IPS-NIHi11 (cell line): ENCODE results near the gene ITK.

ENCODE experiments used
- DNase-seq: peaks from one replicate; pipeline ENCODE4 v3.0.0; 2012; ENCODE audit warnings: mixed read lengths, low spot score

The ITK gene

DNA sequence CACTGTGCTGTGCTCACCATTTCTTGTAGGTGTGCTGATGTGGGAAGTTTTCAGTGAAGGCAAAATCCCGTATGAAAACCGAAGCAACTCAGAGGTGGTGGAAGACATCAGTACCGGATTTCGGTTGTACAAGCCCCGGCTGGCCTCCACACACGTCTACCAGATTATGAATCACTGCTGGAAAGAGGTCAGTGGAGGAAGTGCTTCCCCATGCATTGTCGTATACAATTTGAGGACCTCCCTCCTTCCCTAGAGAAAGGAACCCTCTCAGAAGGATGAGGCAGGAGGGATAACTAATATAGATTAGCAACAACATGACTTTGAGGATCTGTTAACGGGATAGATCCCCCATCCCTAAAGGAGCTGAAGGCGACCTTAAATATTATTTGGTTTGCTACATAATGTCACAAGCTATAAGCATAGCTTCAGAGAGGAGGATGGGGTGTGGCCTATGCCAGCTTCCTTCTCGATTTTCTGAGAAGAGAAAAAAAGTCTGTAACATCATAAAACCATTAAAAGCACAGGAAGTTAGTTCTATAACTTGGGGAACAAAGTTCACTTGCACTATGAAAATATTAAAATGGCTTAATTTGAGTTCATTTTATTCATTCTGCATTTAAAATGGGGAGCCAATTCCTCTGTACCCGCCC lies 68.3 kb downstream of the ITK start:
- no peak for DNase-seq

DNA sequence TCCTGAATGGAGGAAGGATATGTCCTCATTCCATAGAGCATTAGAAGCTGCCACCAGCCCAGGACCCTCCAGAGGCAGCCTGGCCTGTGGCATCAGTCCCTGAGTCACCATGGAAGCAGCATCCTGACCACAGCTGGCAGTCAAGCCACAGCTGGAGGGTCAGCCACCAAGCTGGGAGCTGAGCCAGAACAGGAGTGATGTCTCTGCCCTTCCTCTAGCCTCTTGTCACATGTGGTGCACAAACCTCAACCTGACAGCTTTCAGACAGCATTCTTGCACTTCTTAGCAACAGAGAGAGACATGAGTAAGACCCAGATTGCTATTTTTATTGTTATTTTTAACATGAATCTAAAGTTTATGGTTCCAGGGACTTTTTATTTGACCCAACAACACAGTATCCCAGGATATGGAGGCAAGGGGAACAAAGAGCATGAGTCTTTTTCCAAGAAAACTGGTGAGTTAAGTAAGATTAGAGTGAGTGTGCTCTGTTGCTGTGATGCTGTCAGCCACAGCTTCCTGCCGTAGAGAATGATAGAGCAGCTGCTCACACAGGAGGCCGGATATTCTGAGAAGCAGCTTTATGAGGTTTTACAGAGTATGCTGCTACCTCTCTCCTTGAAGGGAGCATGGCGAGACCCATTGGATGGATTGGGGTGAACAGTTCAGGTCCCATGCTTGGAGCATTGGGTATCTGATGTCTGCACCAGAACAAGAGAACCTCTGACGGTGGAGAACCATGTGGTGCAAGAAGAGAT lies 72.2 kb downstream of the ITK start:
- no peak for DNase-seq

DNA sequence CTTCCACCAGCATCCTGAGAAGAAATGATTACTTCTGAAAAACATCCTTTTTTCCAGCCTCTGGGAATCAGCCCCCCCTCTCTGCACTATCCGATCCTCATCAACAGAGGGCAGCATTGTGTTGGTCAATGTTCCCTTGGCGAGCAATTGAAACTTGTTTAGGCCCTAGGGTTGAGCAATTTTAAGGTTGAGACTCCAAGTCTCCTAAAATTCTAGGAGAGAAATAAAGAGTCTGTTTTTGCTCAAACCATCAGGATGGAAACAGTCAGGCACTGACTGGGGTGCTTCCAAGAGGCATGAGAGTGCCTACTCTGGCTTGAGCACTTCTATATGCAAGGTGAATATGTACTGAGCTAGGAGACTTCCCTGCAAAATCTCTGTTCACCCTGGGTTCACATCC lies 72.9 kb downstream of the ITK start:
- peak; percentile 72 for DNase-seq

DNA sequence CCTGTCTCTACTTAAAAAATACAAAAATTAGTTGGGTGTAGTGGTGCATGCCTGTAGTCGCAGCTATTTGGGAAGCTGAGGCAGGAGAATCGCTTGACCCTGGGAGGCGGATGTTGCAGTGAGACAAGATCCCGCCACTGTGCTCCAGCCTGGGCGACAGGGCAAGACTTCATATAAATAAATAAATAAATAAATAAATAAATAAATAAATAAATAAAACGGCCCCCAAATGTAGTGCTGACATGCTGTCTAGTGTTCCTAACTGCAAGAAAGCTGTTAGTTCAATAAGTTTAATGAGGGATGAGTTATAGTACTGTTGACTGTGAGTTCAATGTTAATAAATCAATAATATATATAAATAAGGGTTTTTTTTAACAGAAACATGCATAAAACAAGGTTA lies 77.8 kb downstream of the ITK start:
- DNase-seq = no peak

DNA sequence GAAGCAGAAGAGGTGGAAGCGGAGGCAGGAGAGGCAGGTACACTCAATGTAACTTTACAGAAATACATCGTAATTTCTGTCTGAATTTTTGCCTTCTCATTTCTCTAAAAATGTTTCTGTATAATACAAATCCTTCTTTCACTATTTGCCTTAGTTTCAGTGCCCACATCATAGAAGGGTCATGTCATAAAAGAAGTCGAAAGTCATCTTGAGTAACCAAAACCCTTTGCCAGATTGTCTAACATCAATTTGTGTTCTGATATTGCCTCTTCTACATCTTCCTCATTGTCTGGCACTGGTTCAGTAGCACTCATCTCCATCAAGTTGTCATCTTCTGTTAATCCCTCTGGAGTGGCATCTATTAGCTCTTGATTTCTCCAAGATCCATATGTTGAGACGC lies 79.1 kb downstream of the ITK start:
- no peak for DNase-seq

DNA sequence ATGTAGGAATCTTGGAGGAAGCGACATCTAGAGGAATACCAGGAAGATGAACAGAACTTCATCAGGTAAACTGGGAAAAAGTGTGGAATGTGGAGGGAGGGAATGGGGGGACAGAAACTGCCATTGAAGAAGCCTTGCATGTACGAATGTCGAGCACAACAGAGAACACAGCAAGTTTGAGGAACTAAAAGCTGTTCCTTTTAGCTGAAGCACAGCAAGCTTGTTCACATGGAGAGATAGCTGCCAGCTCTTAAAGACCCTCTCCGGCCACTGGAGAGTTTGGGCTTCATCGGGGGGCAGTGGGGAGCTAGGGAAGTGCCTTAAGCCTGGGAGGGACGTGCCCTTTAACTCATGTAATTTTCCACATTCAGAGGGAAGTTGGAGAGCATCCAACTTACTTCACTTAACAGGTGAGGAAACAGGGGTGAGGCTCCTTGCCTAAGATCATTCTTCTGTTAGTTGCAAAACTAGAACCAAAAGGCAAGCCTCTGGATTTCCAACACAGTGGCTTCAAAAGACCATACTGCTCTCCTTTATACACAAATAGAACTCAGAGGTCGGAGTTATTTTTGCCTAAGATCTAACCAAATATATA lies 83.0 kb downstream of the ITK start:
- no peak for DNase-seq

DNA sequence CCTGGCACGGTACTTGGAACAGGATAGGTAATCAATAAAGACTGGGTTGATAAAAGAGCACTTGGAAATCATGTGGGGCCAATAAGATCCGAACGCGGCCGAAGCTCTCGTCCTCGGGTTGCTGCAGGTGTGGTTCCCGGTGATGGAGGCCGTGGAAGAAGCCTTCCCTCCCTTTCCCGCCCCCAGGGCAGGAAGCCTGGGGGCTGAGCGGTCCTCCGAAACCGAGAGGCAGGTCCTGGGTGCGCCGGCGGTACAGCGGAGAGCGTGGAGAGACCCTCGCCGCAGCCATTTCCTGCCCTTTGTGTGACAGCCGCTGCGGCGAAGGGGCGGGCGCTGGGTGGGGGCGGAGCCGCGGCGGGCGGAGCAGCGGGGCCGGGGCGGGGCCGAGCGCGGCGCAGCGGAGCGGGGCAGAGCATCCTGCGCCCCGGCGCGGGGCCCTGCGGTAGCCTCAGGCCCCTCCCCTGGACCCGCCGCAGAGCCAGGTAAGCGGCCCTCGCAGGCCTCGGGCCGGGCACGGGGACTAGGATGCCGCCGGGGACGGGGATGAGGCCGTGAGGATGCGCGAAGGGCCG lies 85.2 kb downstream of the ITK start, which contains the start of gene CYFIP2:
CYFIP2 (plus strand) TSS at position 410 of the 572 bp plus-strand sequence. CDS start 19,239 bp downstream, outside the sequence.
- peak; percentile 94 for DNase-seq

DNA sequence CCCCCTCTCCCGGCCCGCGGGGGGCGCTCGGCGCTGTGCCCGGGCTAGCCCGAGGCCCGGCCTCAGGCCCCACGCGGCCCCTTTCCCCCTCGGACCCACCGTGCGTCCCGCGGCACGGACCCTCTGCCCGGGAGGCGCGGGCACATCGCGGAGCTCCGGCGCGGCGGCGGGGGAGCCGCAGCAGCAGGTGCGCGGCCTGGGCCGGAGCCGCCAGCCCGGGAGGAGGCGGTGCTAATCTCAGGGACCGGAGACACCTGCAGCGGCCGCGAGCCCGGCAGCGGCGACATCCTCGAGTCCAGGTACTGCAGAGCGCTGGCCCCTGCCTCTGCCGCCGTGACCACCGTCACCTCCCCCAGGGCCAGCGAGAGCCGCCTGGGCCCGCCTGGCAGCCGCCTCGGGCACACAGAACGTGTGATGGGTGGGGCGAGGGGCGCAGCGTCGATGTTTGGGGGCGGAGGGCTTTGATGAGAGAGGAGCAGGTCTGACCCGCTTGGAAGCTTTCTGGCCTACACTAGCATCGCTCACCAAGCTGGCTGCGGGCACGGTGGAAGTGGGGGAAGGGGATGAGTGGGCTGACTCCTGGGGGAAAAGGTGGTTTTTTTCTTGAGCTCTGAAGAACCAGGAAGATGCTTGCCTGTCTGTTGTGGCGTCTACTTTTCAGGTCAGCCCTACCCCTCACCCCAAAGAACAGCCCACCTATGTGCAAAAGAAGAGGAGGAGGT lies 85.8 kb downstream of the ITK start:
- DNase-seq = peak; percentile 69

DNA sequence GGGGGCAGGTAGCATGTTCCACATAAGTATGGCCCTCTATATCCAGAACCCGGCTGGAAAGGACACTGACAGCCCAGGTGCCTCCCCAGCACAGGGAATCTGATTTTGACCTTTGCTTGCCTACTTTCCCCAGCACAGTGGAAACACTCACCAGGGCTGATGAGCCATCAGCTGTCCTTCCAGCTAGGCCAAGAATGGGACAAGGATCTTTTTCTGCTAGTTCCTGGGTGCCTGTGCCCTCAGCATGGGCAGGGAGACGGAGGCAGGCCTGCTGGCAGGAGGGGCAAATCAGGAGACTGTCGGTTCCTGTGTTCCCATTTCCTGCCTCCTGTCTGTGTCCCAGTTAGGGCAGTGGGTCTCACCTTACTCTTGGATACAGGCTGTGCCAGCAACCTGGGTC lies 86.4 kb downstream of the ITK start:
- no peak for DNase-seq

DNA sequence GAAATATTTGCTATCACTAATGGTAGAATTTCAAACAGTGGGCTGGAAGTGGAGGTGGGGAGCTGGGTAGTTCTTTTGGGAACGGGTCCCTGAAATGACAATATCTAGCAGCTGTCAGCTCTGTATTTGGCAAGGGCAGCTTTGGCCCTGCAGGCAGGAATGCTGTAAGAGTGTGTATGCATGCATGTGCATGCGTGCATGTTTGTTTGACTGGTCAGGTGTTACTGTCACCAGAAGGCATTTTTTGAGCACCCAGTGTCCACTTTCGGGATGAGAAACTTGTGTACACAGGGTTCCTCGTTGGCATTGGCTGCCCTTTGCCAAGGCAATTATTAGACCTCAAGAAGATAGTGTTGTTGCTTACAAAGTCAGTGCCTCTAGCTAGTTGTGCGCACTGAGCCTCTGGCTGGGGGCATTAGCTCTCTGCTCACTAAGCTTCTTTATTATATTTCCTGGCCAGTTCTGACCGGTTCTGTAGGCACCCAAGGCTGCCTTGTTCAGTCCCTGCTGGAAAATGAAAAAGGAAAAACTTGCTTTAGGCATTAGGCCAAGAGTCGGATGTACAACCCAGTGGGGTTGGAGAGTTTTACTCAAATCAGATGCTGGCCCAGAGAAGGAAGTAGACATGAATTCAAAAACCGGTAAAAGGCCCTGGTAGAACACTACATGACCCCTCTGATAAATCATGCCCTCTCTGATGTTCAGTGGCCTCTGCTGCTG lies 87.3 kb downstream of the ITK start:
- DNase-seq = no peak

DNA sequence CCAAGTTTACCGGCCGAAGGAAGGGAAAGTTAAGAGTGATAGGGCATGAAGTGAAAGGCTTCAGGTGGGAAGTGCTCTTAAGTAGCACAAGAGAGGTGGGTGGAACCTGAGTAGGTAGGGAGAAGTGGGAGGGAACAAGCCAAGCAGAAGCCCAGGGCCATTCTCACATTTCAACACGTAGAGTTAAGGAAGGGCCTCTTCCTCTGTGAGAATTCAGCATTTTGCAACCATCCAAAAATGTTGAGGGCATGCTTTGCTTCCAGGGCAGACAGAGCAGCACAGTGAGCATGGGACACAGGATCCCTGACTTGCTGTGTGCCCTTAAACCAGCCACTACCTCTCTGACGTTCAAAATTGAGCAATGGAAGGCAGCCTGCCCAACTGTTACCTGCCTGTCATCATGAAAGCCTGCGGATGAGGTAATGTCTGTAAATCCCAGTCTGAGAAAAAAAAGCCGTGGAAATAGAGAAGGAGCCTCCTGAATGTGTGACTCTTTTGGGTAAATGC lies 88.6 kb downstream of the ITK start:
- DNase-seq = peak; percentile 58

DNA sequence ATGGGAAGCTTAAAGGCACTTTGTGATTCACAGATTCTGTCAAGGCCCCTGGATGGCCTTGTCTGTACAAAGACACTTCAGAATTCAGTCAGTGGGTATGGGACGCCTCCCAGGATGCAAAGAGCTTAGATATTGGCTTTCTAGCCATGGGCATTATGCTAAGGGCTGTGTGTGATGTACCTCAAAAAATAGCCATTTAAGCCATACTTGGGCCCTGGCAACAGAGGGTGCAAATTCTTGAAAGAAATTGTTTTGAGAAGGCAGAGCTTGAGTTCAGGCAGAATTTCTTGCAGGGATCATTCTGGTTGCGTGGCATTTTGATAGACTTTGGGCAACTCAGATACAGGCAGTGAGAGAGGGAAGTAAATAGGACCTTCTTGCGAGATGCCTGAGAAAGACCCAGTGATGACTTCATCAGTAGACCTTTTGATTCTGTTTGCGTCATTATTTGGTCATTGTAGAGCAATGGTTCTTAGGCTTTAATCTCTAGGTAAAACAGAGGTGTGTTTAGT lies 89.2 kb downstream of the ITK start:
- DNase-seq = no peak

DNA sequence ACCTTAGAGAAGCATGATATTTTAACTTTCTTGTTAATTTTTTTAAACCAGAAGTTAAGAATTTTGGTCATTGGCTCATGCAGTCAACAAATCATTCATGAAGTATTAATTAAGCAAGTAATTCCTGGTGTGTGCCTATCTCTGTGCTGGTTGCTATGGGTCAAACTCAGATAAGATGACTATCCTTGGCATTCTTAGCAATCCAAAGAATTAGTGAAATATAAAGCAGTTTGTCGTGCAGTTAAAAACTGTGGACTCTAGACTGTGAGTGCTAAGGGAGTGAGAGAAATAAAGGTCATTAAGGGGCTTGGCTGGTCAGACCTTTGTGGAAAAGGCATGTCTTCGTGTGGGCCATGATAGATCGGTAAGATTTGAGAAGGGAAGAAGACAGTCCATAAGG lies 90.1 kb downstream of the ITK start:
- no peak for DNase-seq

DNA sequence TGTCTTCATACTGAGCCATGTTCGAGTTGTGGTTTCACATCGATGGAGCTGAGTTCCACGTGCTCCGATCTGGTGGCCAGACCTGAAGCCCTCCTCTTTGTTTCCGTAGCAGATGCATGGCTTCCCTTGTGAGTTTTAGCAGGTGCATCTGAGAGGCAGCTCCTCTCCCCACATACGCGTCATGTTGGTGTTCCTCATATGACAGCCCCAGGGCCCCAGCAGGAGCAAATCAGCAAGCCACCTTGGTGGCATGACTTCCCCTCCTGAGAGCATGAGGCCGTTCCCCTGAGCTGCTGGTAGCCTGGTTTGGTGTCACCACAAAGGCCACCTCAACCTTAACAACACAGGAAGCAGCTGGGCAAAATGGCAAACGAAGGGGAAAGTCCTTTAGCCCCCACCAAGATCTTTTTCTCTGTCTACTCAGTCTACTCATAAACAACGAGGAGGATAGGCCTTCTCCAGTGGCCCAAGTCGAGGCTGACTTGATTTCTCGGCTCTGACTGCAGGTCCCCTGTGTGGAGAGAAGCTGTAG lies 91.2 kb downstream of the ITK start:
- DNase-seq = no peak

DNA sequence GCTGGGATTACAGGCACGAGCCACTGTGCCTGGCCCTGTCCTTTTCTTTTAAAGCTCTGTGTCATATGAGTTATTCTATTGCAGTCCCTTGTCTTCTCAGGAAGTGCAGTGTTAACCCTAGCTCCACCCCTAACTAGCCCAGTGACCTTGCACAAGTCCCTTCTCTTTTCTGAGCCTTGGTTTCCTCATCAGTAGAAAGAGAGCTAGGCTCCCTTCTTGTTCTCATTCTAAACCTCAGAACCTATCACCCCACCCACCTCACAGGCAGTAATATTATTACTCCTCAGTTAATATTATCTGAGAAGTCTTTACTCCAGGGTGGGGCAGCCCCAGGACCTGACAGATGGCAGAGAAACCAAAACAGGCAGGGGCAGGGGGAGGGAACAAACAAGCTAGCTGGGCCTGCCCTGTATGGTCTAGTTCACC lies 92.5 kb downstream of the ITK start:
- no peak for DNase-seq

DNA sequence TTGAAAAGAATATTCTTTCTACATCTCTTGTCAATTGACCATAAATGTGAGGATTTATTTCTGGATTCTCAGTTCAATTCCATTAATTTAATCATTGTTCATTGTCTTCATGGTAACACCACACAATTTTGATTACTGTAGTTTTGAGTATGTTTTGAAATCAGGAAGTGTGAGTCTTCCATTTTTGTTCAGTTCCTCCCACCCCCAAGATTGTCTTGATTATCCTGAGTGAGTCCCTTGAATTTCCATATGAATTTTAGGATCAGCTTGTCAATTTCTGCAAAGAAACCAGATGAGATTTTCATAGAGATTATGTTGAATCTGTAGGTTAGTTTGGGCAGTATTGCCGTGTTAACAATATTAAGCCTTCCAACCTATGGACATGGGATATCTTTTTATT lies 94.8 kb downstream of the ITK start:
- no peak for DNase-seq

DNA sequence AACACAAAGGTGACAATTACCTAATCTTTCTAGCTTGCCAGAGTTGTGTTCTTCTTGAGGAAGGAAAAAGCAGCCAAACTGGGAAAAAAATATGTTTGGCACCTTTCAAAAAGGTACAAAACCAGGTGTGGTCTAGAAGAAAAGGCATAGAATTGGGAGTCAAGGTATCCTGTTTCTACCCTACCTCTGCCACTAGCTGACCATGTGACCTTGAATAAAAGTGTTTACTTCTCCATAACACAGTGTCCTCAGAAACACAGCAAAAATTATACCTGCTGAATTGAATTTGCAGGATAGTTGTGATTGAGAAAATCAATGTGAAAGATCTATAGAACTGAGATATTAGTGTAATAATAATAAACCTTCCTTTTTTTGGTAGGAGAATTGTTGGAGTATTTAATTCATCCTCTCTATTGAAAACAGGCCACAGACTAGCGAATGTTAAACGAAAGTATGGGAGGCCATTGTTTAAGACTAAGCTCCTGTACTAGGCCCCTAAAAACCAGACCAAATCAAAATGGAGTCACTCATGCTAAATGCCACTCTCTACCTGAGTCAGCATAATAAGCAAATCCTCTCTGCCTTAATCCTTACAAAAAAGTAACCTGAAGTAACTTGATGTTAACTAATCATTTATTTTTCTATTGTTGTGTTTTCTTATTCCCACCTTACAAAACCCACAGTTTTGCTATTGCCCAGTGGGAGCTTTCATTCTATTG lies 97.8 kb downstream of the ITK start:
- no peak for DNase-seq

DNA sequence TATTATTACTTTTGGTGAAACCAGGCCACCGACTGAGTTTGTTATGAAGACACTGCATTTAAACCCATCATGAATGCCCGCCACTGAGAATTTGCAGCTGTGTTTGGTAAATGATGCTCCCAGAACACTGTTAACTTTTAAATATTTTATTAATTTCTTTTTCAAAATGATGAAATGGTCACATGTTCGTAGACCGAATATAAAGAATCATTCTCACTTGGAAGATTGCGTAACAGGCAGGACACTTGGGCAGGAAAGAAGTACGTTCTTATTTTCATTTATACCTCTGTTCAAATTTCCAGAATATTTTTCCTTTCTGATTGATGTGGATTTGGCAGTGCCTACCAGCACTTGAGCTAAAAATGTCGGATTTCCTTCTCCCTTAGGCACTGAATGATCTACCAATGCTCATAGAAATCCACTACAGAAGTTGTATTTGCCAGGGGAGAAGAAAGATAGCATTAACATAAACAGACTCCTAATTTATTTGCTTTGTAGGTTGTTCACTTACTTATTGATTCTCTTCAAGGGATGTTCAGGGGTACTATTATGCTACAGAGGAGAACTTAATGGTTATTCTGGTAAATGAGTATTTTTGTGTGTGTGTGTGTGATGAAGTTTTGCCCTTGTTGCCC lies 99.1 kb downstream of the ITK start:
- no peak for DNase-seq

DNA sequence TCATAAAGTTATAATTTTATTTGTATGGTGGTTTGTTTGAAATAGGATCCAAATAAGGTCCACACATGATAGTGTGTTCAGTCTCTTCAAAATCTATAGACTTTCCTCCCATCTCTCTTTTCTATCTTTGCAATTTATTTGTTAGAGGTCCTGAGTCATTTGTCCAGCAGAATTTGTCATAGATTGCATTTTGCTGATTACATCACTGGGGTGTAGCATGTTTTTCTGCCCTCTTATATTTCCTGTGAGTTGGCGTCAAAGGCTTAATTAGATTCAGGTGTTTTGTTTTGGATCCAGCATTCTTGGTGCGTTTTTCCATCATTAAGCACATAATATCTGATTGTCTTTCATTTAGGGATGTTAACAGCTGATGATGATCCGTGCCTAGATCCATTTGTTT lies 100.3 kb downstream of the ITK start:
- no peak for DNase-seq

DNA sequence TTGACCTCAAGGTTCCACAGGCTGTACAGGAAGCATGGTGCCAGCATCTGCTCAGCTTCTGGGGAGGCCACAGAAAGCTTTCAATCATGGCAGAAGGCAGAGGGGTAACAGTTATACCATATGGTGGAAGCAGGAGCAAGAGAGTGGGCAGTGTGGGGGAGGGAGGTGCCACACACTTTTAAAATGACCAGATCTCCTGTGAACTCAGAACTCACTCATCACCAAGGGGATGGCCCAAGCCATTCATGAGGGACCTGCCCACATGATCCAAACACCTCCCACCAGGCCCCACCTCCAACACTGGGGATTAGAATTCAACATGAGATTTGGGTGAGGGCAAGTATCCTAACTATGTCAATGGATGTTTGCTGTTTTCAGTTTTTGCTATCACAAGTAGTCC lies 101.5 kb downstream of the ITK start:
- no peak for DNase-seq
